ENCODE measurements around the gene TSPAN3.

TSPAN3 gene

DNA sequence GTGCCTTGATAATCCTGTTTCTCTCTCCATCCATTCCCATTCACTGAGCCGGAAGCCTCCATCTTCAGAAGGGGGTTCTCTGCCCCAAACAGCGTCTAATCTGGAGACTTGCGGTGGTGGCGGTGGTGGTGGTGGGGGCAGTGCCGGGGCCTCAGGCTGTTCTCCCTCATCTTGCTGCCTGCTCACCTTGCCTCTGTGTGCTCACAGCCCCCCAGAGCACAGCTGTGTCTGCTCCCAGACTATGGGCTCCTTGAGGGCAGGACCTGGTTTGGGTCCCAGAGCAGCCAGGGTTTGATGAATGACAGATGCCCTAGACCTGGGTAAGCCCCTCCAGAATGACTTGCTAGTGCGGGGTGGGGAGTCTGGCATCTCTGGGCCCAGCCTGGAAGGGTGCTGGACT, 76.4 kb downstream of the TSPAN3 start:
- no peak overlapping the region for H3K4me3 ChIP-seq (ENCODE audit: low read depth, low read length)
- TF ChIP-seq, protein P1, sequence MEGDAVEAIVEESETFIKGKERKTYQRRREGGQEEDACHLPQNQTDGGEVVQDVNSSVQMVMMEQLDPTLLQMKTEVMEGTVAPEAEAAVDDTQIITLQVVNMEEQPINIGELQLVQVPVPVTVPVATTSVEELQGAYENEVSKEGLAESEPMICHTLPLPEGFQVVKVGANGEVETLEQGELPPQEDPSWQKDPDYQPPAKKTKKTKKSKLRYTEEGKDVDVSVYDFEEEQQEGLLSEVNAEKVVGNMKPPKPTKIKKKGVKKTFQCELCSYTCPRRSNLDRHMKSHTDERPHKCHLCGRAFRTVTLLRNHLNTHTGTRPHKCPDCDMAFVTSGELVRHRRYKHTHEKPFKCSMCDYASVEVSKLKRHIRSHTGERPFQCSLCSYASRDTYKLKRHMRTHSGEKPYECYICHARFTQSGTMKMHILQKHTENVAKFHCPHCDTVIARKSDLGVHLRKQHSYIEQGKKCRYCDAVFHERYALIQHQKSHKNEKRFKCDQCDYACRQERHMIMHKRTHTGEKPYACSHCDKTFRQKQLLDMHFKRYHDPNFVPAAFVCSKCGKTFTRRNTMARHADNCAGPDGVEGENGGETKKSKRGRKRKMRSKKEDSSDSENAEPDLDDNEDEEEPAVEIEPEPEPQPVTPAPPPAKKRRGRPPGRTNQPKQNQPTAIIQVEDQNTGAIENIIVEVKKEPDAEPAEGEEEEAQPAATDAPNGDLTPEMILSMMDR (IDR thresholded peaks at IDR 0.05; ENCODE audit: low read depth, low read length), result no peak

DNA sequence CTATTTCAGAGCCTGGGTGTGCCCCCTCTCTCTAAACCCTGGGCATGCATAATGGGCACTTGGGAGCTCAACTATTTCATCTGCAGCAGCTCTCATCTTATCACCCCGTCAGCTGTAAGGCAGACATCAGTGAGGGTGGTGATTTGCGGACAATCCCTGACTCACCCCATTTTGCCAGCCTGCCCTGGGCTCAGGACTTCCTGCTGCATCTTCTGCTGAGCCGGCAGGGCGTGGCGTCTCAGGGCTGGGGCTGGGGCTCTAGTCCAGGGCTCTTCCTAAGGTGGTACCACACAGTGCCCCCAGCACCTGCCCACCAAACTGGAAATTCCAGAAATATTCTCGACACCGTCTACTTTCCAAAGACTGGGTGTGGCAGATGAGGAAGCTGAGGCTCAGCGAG, 76.9 kb downstream of the TSPAN3 start:
- TF ChIP-seq, protein P1 (IDR thresholded peaks at IDR 0.05; ENCODE audit: low read depth, low read length), result no peak
- H3K4me3 ChIP-seq (ENCODE audit: low read depth, low read length), result no peak overlapping the region

DNA sequence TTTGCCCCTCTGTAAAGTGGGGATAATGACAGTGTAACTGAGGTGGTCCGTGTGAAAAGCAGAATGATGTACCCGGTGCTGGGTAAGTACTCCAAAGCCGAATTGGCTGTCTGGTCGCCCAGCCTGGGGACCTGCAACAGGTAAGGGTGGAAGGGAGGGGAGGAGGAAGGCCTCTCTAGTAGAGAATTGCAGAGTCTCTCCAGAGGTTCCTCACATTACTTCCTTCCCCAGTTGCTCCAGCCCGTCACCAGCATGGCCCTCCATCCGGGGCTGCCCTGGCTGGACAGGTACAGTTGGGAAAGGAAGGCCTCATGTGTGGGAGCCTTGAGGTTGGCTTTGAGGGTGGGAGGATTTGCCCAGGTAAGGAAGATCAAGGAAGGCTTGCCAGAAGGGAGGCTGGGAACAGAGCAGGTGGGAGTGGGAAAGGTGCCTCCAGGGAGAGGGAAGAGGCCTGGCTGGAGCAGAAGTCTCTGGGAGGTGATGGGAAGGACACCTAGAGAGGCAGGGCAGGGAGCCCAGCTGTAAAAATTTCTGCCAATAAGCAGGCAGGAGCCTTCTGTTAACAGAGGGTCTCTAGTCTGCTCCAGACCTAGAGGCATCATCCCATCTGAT, 77.7 kb downstream of the TSPAN3 start:
- H3K4me3 ChIP-seq (ENCODE audit: low read depth, low read length), result no peak overlapping the region
- TF ChIP-seq, protein P1 (IDR thresholded peaks at IDR 0.05; ENCODE audit: low read depth, low read length), result no peak

DNA sequence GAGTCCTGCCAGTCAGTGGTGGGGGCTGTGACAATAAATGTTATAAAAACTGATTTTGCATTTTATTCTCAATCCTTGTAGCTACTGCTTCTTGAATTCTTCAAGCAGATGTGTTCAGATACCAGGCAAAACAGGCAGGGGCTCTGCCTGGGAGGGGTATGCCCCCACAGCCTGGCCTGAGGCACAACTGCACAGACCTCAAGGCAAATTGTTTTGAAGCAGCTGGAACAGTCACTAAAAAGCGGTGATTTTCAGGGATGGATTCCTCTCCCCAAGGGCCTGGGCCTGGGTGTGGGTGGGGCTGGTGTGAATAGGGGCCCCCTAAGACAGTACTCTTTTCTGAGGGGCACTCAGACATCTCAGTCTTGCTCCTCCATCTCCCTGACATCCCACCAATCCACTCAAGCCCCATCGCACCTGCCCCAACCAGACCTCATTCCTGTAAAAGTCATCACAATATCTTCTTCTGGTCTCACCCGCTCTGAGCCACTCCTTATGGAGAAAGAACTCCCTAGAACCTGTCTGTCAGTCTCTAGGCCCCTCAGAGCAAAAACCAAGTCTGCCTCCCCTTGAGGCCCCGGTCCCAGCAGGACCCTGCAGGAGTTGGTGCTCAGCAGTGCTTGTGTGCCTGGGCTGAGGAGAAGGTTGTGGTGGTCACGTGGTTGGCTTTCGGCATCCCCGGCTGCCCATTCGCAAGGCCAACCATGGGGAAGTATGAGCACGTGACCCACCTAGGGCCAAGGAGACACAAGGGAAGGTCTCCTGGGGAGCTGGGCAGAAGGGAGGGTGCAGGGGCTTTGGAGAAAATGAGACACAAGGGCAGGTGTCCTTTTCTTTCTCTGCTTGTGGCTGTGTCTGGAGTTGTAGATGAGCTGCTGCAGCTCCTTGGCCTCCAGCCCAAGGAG, 78.9 kb downstream of the TSPAN3 start:
- no peak overlapping the region for H3K4me3 ChIP-seq (ENCODE audit: low read depth, low read length)
- TF ChIP-seq, protein P1 (IDR thresholded peaks at IDR 0.05; ENCODE audit: low read depth, low read length), result no peak

Measured in WI38 (cell line).